Thyroid gland (tissue), 4 donors: ENCODE measurements around the gene MAML3. TPM values are rescaled to one million over a fixed set of nuclear protein-coding genes. Genes with fewer than 3 reads are reported as not detected.

ENCODE experiments used
- DNase-seq, 2 donors: peaks; one replicate each; pipeline ENCODE4 v3.0.0-alpha.2; 2019
- H3K27ac ChIP-seq, 3 donors: fragments of 200-600 bp; sonication (generic); 1 replicate in 2 of 3; 2 replicates in 1 of 3; pipeline ENCODE4 v1.5.1; 2016 to 2019; ENCODE audit warnings: mild to moderate bottlenecking in 1 of 3, moderate library complexity in 1 of 3
- H3K27me3 ChIP-seq: fragments of 200-600 bp; sonication (generic); one replicate; pipeline ENCODE4 v1.5.1; 2019
- H3K36me3 ChIP-seq, 2 donors: fragments of 200-600 bp; sonication (generic); one replicate each; pipeline ENCODE4 v1.5.1; 2016 to 2019
- H3K4me1 ChIP-seq, 2 donors: fragments of 200-600 bp; sonication (generic); one replicate each; pipeline ENCODE4 v1.5.1; 2017 to 2019
- H3K4me3 ChIP-seq, 3 donors: fragments of 200-600 bp; sonication (generic); replicated peaks in 1 of 3; 1 replicate in 2 of 3; 2 replicates in 1 of 3; pipeline ENCODE4 v1.5.1; 2016; ENCODE audit warnings: mild to moderate bottlenecking in 1 of 3
- H3K9me3 ChIP-seq: fragments of 200-600 bp; sonication (generic); one replicate; pipeline ENCODE4 v1.5.1; 2017
- CTCF ChIP-seq, 6 experiments: fragments of 200-600 bp in 3 of 6; fragments of 450-650 bp in 3 of 6; sonication (generic) in 3 of 6; IDR thresholded peaks; one replicate each; pipeline ENCODE4 v1.5.1; 2016 to 2019; ENCODE audit warnings: antibody characterized with exemption in 6 of 6, mild to moderate bottlenecking in 2 of 6, inconsistent platforms in 1 of 6, moderate library complexity in 1 of 6
- POLR2A ChIP-seq, 2 donors: fragments of 450-650 bp; IDR thresholded peaks; one replicate each; pipeline ENCODE4 v1.6.1; 2017; ENCODE audit warnings: antibody characterized with exemption in 2 of 2, mild to moderate bottlenecking in 2 of 2, moderate library complexity in 1 of 2
- WGBS, 2 donors: methylation state at CpG; one replicate each; pipeline ENCODE4 v1.1.5; 2017; 5-methylcytosine and 5-hydroxymethylcytosine counted together
- intact Hi-C: fragments of 100-400 bp; cut with DNase I; formaldehyde crosslinking; loops from one replicate; pipeline ENCODE4 v1.15.1; 2023
- total RNA-seq, 4 donors: library from RNA; depleted of rRNA; stranded (reverse); fragments of >200 nt; gene quantifications; one replicate each; pipeline ENCODE4 v1.2.3, GENCODE V29; 2016

Gene MAML3
- total RNA-seq, 4 donors from 2014 or later, result 5.7 to 14.1 (median 11.4) TPM

- DNase-seq, result no peak
- Histone ChIP-seq H3K27ac (no peak overlapping the region), H3K27me3 (no peaks in the 10 kb centered on the region), H3K36me3 (no peaks in the 10 kb centered on the region), H3K4me3 (no peak overlapping the region), H3K4me1 (peaks cover 0 to 3% of the 10 kb centered on the region in 2 donors), H3K9me3 (no peaks in the 10 kb centered on the region)
- intact Hi-C loops, result loop anchor here (10.0 kb wide), 1 partner anchor 218 kb away; the partner anchor contains the start of gene SCOC
- no peak for TF ChIP-seq POLR2A (IDR thresholded peaks at IDR 0.05)
- no peak for TF ChIP-seq CTCF (IDR thresholded peaks at IDR 0.05)
- 76 to 85% methylated on average over 4 of the region's 4 CpGs for WGBS, 2 donors
These were observed 2.7 kb upstream of the MAML3 start for GRCh38 chr4:140156529-140157171.

GRCh38 chr4:140154572-140154891 lies 548 bp upstream of the MAML3 start:
- H3K36me3 ChIP-seq, result no peaks in the 10 kb centered on the region
- peak overlapping the region; percentile 85 to 91 (median 89) for H3K4me3 ChIP-seq
- no peak for DNase-seq
- WGBS, 2 donors, result 28 to 33% methylated on average over 3 of the region's 3 CpGs
- H3K27me3 ChIP-seq, result no peaks in the 10 kb centered on the region
- intact Hi-C loops, result loop anchor here (5.0 to 10.0 kb wide), 2 partner anchors 220 to 417 kb away; partner anchors contain the start of gene SCOC
- H3K9me3 ChIP-seq, result no peaks in the 10 kb centered on the region
- peak overlapping the region; percentile 98 to 100 (median 98) for H3K27ac ChIP-seq
- TF ChIP-seq POLR2A (IDR thresholded peaks at IDR 0.05), result no peak
- no peak for TF ChIP-seq CTCF (IDR thresholded peaks at IDR 0.05)
- H3K4me1 ChIP-seq, result peaks cover 0 to 3% of the 10 kb centered on the region in 2 donors

- Histone ChIP-seq H3K36me3 (no peaks in the 10 kb centered on the region), H3K4me1 (peaks cover 0 to 7% of the 10 kb centered on the region in 2 donors), H3K27ac (peak overlapping the region; percentile 98 to 100 (median 98)), H3K27me3 (no peaks in the 10 kb centered on the region), H3K9me3 (no peaks in the 10 kb centered on the region), H3K4me3 (peak overlapping the region; percentile 85 to 91 (median 89))
- TF ChIP-seq CTCF (IDR thresholded peaks at IDR 0.05), result no peak
- no peak for TF ChIP-seq POLR2A (IDR thresholded peaks at IDR 0.05)
- no peak for DNase-seq
- intact Hi-C loops, result loop anchor here (2.0 to 10.0 kb wide), 3 partner anchors 99 to 416 kb away; partner anchors contain the start of gene SCOC
- WGBS, 2 donors, result 1 to 3% methylated on average over 14 of the region's 14 CpGs
These were observed 616 bp downstream of the MAML3 start for GRCh38 chr4:140153419-140153717.

- no peaks in the 10 kb centered on the region for H3K9me3 ChIP-seq
- intact Hi-C loops, result loop anchor here (2.0 to 10.0 kb wide), 3 partner anchors 100 to 416 kb away; partner anchors contain the start of gene SCOC
- peaks cover 0 to 7% of the 10 kb centered on the region in 2 donors for H3K4me1 ChIP-seq
- no peaks in the 10 kb centered on the region for H3K27me3 ChIP-seq
- DNase-seq, result peak; percentile 71 to 73
- WGBS, 2 donors, result 1% methylated on average over 10 to 27 of the region's 54 CpGs
- H3K4me3 ChIP-seq, result peak overlapping the region; percentile 85 to 91 (median 89)
- no peak for TF ChIP-seq CTCF (IDR thresholded peaks at IDR 0.05)
- TF ChIP-seq POLR2A (IDR thresholded peaks at IDR 0.05), result peak in 1 of 2 donors; percentile 57
- peak overlapping the region; percentile 98 to 100 (median 98) for H3K27ac ChIP-seq
- no peaks in the 10 kb centered on the region for H3K36me3 ChIP-seq
These were observed 1.1 kb downstream of the MAML3 start for GRCh38 chr4:140152751-140153418.
